Liver (tissue), 9 donors: ENCODE measurements around the gene SMIM3. TPM values are rescaled to one million over a fixed set of nuclear protein-coding genes. Genes with fewer than 3 reads are reported as not detected.

Experiments used
- DNase-seq: peaks from one replicate; pipeline ENCODE4 v3.0.0-alpha.2; 2017; ENCODE audit warnings: low spot score
- H3K27ac ChIP-seq, 2 donors: one replicate each; pipeline ENCODE4 v1.7.0; 2013; ENCODE audit warnings: inconsistent platforms in 2 of 2, low read length in 2 of 2, control low read depth in 1 of 2, low read depth in 1 of 2, mild to moderate bottlenecking in 1 of 2
- H3K27me3 ChIP-seq, 4 donors: one replicate each; pipeline versions ENCODE4 v1.6.1 to v1.7.0; 2013; ENCODE audit warnings: low read length in 3 of 4, inconsistent platforms in 1 of 4, mild to moderate bottlenecking in 1 of 4, moderate library complexity in 1 of 4; ENCODE audit not compliant: control insufficient read depth in 4 of 4, insufficient read depth in 4 of 4
- H3K36me3 ChIP-seq, 4 donors: one replicate each; pipeline versions ENCODE4 v1.6.1 to v1.7.0; 2013; ENCODE audit warnings: low read length in 3 of 4, mild to moderate bottlenecking in 3 of 4, low read depth in 1 of 4, moderate library complexity in 1 of 4; ENCODE audit not compliant: control insufficient read depth in 4 of 4, insufficient read depth in 3 of 4
- H3K4me1 ChIP-seq, 4 donors: one replicate each; pipeline versions ENCODE4 v1.6.1 to v1.7.0; 2013; ENCODE audit warnings: low read length in 3 of 4, mild to moderate bottlenecking in 3 of 4, moderate library complexity in 1 of 4; ENCODE audit not compliant: control insufficient read depth in 4 of 4, insufficient read depth in 4 of 4
- H3K4me3 ChIP-seq, 3 donors: one replicate each; pipeline versions ENCODE4 v1.6.1 to v1.7.0; 2013; ENCODE audit warnings: low read length in 3 of 3, control low read depth in 1 of 3, low read depth in 1 of 3, mild to moderate bottlenecking in 1 of 3
- H3K9ac ChIP-seq, 2 donors: one replicate each; pipeline ENCODE4 v1.7.0; 2013; ENCODE audit warnings: low read length in 2 of 2, mild to moderate bottlenecking in 2 of 2, moderate library complexity in 2 of 2, control low read depth in 1 of 2, low read depth in 1 of 2
- H3K9me3 ChIP-seq, 4 donors: one replicate each; pipeline versions ENCODE4 v1.6.1 to v1.7.0; 2013; ENCODE audit warnings: low read length in 3 of 4; ENCODE audit not compliant: control insufficient read depth in 4 of 4
- ATF3 ChIP-seq: IDR thresholded peaks from 2 replicates; pipeline ENCODE4 v1.6.1; 2016; ENCODE audit warnings: antibody characterized with exemption
- EGR1 ChIP-seq, 2 donors: IDR thresholded peaks; 2 replicates each; pipeline ENCODE4 v1.6.1; 2016 to 2018; ENCODE audit warnings: antibody characterized with exemption in 2 of 2, low read depth in 2 of 2
- FOXA1 ChIP-seq: IDR thresholded peaks from 2 replicates; pipeline ENCODE4 v1.6.1; 2016; ENCODE audit warnings: antibody characterized with exemption
- FOXA2 ChIP-seq: IDR thresholded peaks from 2 replicates; pipeline ENCODE4 v1.6.1; 2016; ENCODE audit warnings: antibody characterized with exemption
- GABPA ChIP-seq, 2 donors: IDR thresholded peaks in 1 of 2; conservative IDR thresholded peaks in 1 of 2; 2 replicates each; pipeline ENCODE4 v1.6.1; 2016; ENCODE audit warnings: antibody characterized with exemption in 2 of 2, mild to moderate bottlenecking in 1 of 2, moderate library complexity in 1 of 2
- HNF4A ChIP-seq, 2 donors: conservative IDR thresholded peaks; 2 replicates each; pipeline ENCODE4 v1.6.1; 2016; ENCODE audit warnings: antibody characterized with exemption in 2 of 2, mild to moderate bottlenecking in 2 of 2
- HNF4G ChIP-seq: IDR thresholded peaks from 2 replicates; pipeline ENCODE4 v1.6.1; 2016; ENCODE audit warnings: antibody characterized with exemption
- JUND ChIP-seq, 2 donors: IDR thresholded peaks; 2 replicates each; pipeline ENCODE4 v1.6.1; 2016; ENCODE audit warnings: antibody characterized with exemption in 2 of 2
- MAX ChIP-seq: IDR thresholded peaks from 2 replicates; pipeline ENCODE4 v1.6.1; 2016; ENCODE audit warnings: antibody characterized with exemption
- NR2F2 ChIP-seq: IDR thresholded peaks from 2 replicates; pipeline ENCODE4 v1.6.1; 2016; ENCODE audit warnings: antibody characterized with exemption
- RAD21 ChIP-seq, 2 donors: IDR thresholded peaks; 2 replicates each; pipeline ENCODE4 v1.6.1; 2016; ENCODE audit warnings: antibody characterized with exemption in 2 of 2, mild to moderate bottlenecking in 2 of 2
- RXRA ChIP-seq, 2 donors: IDR thresholded peaks; 2 replicates each; pipeline ENCODE4 v1.6.1; 2017 to 2018; ENCODE audit warnings: antibody characterized with exemption in 2 of 2, mild to moderate bottlenecking in 1 of 2
- TAF1 ChIP-seq: conservative IDR thresholded peaks from 2 replicates; pipeline ENCODE4 v1.6.1; 2016; ENCODE audit warnings: antibody characterized with exemption, mild to moderate bottlenecking
- YY1 ChIP-seq: IDR thresholded peaks from 2 replicates; pipeline ENCODE4 v1.6.1; 2016; ENCODE audit warnings: antibody characterized with exemption, mild to moderate bottlenecking
- ZBTB33 ChIP-seq: IDR thresholded peaks from 2 replicates; pipeline ENCODE4 v1.6.1; 2016; ENCODE audit warnings: antibody characterized with exemption
- WGBS: extraction: QIAGEN DNeasy Blood & Tissue Kit; methylation state at CpG from one replicate; pipeline ENCODE4 v1.1.7; 2013; 5-methylcytosine and 5-hydroxymethylcytosine counted together
- polyA plus RNA-seq, 2 donors: library from polyadenylated mRNA; stranded (reverse) in 1 of 2; unstranded in 1 of 2; fragments of 200-250 nt in 1 of 2; fragments of >200 nt in 1 of 2; fragmentation: Nextera tagmentation in 1 of 2; extraction: Ambion mirVana in 1 of 2; gene quantifications; one replicate each; pipeline versions ENCODE4 v1.2.1 to v1.2.3, GENCODE V29; 2013 to 2015
- total RNA-seq, 2 donors: library from RNA; depleted of rRNA; stranded (reverse); fragments of >200 nt; gene quantifications; one replicate each; pipeline ENCODE4 v1.2.3, GENCODE V29; 2014
- TF ChIP-seq, protein P1 (sequence below): fragments of 150-350 bp; IDR thresholded peaks from 2 replicates; pipeline ENCODE4 v1.5.1; 2017; ENCODE audit warnings: improper control_type of control experiment, low read depth, low read length; ENCODE audit not compliant: missing input control
- donor health status: healthy.
- donor health status: healthy.
- donor health status: healthy.
- donor health status: healthy.
- donor health status: healthy.

Gene SMIM3
- total and polyA plus RNA-seq, 4 donors, result 3.0 to 5.7 (median 3.6) TPM

DNA sequence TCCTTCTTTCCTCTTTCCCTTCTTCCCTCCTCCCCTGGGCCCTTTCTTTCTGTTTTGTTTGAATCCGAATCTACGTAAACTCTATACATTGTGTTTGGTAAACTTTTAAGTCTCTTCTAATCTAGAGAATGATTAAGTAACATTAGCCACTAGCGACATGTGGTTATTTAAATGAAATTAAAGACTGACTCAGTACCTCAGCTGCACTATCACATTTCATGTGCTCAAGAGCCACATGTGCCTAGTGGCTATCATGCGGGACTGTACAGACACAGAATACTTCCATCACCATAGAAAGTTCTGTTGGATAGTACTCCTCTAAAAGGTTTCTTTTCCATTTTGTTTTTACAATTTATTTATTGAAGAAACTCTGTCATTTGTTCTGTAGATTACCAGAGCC is 48.7 kb upstream of the SMIM3 start:
- no peak overlapping the region for H3K4me3 ChIP-seq
- no peaks in the 10 kb centered on the region for H3K4me1 ChIP-seq
- H3K36me3 ChIP-seq, result peaks cover 3 to 56% (median 48%) of the 10 kb centered on the region in 4 donors
- WGBS, result 98% methylated on average over 4 of the region's 4 CpGs
- no peaks in the 10 kb centered on the region for H3K27me3 ChIP-seq
- no peak overlapping the region for H3K27ac ChIP-seq
- TF ChIP-seq FOXA1 (no peak), ATF3 (no peak), YY1 (no peak), TAF1 (no peak), FOXA2 (no peak), ZBTB33 (no peak), MAX (no peak), EGR1 (IDR thresholded peaks at IDR 0.05; ENCODE audit: low read depth in 2 of 2) (no peak)
- H3K9ac ChIP-seq, result no peak overlapping the region
- no peaks in the 10 kb centered on the region for H3K9me3 ChIP-seq
- no peak for DNase-seq

DNA sequence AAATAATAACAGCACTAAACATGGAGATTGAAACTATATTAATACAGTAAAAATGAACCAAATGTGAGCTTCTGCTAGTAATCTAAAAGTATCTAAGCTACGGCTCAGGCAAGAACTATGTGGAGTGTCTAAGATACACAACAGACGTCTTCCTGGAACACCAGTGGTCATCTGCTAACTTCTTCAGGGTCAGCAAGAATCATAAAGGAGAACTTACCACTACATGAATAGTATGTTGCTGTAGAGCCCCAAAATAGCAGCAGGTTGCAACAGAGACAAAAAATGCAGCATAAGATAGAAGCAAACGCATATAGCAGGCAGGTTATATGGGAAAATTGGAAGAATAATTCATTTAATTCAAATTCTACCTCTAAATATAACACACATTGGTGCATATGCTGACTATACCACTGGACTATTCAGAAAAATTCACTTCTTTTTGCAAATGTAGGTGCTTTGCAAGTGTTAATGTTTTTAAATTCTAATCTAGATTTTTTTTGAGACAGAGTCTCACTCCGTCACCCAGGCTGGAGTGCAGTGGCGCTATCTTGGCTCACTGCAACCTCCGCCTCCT is 46.8 kb upstream of the SMIM3 start:
- H3K4me3 ChIP-seq, result no peak overlapping the region
- H3K4me1 ChIP-seq, result no peaks in the 10 kb centered on the region
- H3K27me3 ChIP-seq, result no peaks in the 10 kb centered on the region
- H3K9me3 ChIP-seq, result no peaks in the 10 kb centered on the region
- no peak overlapping the region for H3K27ac ChIP-seq
- no peak overlapping the region for H3K9ac ChIP-seq
- DNase-seq, result no peak
- TF ChIP-seq FOXA2 (no peak), GABPA (IDR thresholded peaks at IDR 0.05 in 1 of 2, conservative IDR thresholded peaks at IDR 0.05 in 1 of 2) (no peak), HNF4G (no peak), RAD21 (IDR thresholded peaks at IDR 0.05) (no peak), YY1 (no peak), ZBTB33 (no peak)
- WGBS, result 91% methylated on average over 6 of the region's 6 CpGs
- peaks cover 4 to 49% (median 45%) of the 10 kb centered on the region in 4 donors for H3K36me3 ChIP-seq

GRCh38 chr5:150734579-150735384 is 43.8 kb upstream of the SMIM3 start:
- H3K4me3 ChIP-seq, result no peak overlapping the region
- WGBS, result 89% methylated on average over 7 of the region's 7 CpGs
- no peak for DNase-seq
- H3K27me3 ChIP-seq, result no peaks in the 10 kb centered on the region
- H3K27ac ChIP-seq, result no peak overlapping the region
- no peaks in the 10 kb centered on the region for H3K4me1 ChIP-seq
- H3K36me3 ChIP-seq, result peaks cover 4 to 34% (median 30%) of the 10 kb centered on the region in 4 donors
- no peaks in the 10 kb centered on the region for H3K9me3 ChIP-seq
- no peak overlapping the region for H3K9ac ChIP-seq
- no peak for TF ChIP-seq YY1
- no peak for TF ChIP-seq HNF4A (conservative IDR thresholded peaks at IDR 0.05)
- no peak for TF ChIP-seq RXRA (IDR thresholded peaks at IDR 0.05)
- no peak for TF ChIP-seq ZBTB33
- TF ChIP-seq JUND (IDR thresholded peaks at IDR 0.05), result no peak
- TF ChIP-seq NR2F2, result no peak
- TF ChIP-seq, protein P1, sequence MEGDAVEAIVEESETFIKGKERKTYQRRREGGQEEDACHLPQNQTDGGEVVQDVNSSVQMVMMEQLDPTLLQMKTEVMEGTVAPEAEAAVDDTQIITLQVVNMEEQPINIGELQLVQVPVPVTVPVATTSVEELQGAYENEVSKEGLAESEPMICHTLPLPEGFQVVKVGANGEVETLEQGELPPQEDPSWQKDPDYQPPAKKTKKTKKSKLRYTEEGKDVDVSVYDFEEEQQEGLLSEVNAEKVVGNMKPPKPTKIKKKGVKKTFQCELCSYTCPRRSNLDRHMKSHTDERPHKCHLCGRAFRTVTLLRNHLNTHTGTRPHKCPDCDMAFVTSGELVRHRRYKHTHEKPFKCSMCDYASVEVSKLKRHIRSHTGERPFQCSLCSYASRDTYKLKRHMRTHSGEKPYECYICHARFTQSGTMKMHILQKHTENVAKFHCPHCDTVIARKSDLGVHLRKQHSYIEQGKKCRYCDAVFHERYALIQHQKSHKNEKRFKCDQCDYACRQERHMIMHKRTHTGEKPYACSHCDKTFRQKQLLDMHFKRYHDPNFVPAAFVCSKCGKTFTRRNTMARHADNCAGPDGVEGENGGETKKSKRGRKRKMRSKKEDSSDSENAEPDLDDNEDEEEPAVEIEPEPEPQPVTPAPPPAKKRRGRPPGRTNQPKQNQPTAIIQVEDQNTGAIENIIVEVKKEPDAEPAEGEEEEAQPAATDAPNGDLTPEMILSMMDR, result no peak
- no peak for TF ChIP-seq ATF3
